Fibroblast of peridontal ligament (primary cell): ENCODE data around the gene LAMC3.

Experiments
- DNase-seq: peaks from one replicate; pipeline ENCODE4 v3.0.0-alpha.2; 2010; ENCODE audit errors: extremely low read depth

LAMC3 gene

DNA sequence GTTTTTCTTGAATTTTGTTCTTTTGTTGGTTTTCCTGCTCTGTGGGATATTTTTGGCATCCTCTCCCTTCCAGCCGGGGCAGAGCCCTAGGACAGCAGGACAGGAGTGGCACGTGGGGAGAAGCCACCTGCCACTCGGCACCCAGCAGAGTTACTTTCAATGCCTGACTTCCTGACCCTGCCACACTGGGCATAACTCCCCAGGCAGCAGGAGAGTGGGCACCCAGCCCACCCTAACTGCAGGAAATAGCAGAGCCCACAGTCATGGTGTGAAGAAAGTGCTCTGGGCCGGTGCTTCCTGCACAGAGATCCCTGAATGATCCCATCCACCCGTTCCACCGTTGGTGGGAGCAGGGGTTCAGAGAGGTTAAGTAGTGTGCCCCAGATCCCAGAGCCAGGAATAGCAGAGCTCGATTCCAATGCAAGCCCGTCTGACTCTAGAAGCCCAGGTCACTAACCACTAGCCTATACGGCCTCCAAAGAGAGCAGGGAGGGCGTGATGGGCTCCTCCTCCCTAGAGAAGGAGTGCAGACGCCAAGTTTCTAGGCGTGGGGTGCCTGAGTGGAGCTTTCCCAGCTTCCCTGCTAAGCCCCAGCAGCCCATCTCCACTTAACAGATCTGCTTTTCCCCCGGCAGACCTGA lies 108.3 kb downstream of the LAMC3 start:
- DNase-seq = no peak

DNA sequence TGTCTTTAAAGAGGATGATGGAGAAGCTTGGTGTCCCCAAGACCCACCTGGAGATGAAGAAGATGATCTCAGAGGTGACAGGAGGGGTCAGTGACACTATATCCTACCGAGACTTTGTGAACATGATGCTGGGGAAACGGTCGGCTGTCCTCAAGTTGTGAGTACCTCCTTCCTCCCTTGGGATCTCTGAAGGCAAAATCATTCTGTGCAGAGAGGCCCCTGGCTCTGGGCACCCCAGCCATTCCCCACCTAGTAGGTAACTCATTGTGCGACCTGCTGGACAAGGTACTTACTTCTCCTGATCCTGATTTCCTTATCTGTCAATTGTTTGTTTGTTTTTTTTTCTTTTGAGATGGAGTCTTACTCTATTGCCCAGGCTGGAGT lies 108.8 kb downstream of the LAMC3 start:
- no peak for DNase-seq

DNA sequence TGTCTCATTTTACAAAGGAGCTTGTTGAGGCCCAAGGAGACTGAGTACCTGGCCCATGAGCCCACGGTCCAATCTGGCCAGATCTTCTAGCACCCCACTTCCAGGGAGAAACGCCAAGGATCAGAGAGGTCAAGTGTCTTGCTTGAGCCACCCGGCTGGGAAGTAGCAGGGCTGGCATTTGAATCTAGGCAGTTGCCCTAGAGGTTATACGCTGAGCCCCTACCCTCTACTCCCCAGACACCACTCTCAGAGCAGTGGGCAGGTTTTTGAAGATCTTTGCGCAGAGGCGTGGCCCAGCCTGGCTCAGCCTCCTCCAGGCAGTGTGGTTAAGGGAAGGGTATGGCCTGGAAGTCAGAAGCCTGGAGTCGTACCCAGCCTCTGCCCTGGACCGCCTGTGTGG lies 110.6 kb downstream of the LAMC3 start:
- no peak for DNase-seq

DNA sequence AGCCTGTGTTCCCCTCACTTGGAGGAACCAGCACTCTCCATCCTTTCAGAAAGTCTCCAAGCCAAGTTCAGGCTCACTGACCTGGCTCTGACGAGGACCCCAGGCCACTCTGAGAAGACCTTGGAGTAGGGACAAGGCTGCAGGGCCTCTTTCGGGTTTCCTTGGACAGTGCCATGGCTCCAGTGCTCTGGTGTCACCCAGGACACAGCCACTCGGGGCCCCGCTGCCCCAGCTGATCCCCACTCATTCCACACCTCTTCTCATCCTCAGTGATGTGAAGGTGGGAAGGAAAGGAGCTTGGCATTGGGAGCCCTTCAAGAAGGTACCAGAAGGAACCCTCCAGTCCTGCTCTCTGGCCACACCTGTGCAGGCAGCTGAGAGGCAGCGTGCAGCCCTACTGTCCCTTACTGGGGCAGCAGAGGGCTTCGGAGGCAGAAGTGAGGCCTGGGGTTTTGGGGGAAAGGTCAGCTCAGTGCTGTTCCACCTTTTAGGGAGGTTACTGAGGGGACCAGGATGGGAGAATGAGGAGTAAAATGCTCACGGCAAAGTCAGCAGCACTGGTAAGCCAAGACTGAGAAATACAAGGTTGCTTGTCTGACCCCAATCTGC lies 111.8 kb downstream of the LAMC3 start:
- no peak for DNase-seq

DNA sequence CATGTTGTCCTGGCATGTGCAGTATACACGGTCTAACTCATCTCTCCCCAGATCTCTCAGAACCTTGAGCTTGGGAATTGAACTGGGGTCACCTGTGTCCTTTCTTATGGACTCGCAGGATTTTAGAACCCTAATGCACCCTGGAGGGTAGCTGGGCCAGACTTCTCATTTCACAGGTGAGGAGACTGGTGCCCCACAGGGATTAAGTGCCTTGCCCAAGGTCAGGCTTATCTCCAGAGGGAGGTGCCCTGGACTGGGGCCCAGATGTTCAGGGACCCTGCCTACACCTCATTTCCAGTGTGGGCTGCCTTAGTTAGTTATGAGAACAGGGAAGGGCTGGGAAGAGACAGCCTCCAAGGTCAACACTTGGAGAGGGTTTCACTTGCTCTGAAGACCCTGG lies 112.4 kb downstream of the LAMC3 start:
- DNase-seq = no peak

DNA sequence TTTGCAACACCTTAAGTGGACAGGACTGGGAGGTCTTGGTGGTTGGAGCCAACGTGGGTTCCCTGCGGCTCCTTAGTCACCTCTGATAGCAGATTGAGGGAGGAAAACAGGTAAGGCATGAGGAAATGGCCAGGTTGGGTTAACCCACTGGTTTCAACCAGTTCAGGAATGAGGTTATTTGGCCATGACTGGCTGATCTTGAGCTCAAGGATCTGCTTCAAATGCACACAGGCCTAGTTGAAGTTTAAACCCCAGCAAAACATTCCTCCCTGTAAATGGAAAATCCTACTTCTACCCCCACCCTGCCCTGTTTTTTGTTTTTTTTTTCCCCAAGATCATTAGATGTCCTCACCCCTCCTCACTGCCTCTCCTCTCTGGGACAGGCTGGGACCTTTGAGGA lies 113.2 kb downstream of the LAMC3 start:
- DNase-seq = no peak

DNA sequence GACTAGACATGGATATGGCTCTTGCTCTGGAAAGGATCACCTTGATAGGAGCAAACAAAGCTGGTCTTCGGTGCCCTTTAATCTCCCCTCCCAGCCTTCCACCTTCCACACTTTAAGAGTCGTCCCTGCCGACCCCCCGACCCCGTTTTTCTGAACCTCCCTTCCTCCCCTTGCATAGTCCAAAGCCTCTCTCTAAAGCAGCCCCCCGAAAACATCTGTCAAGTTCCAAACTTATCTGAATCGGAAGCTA lies 116.0 kb downstream of the LAMC3 start:
- DNase-seq = no peak

DNA sequence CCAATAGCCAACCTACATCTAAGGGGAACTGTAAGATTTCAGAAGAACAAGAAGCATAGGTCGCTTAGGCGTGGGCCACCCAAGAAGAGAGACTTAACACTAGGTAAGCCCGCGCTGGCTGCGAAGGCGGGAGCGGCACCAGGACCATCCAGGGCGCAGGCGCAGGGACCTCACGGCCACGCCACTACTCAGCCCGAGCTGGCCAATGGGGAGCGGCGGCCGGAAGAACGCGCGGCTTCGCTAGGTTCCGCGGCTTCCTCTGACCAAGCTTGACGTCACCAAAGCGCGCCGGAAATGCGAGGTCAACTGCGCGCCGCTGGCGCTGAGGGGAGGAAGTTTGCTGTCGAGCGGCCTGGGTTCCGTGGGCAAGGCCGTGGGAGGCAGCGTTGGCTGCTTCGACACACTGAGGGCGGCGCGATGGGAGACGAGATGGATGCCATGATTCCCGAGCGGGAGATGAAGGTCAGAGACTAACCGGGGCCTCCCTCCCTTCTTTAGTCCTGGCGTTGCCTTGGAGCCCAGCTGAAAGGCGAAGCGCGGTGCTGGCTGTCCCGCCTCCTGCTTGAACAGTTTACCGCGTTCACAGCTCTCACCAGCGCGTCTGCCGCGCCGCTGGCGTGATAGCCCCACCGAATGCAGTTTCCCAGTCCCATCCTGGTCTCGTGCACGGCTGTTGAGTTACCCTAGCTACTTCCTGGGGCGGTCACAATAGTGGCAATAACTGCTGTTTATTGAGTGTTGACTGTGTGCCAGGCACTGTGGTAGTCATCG lies 116.5 kb downstream of the LAMC3 start, which contains the start of gene NUP214:
TSS of gene NUP214 (plus strand) at position 299 of the 771 bp plus-strand sequence. CDS start at position 418, 119 bp downstream.
- DNase-seq = peak; percentile 97

DNA sequence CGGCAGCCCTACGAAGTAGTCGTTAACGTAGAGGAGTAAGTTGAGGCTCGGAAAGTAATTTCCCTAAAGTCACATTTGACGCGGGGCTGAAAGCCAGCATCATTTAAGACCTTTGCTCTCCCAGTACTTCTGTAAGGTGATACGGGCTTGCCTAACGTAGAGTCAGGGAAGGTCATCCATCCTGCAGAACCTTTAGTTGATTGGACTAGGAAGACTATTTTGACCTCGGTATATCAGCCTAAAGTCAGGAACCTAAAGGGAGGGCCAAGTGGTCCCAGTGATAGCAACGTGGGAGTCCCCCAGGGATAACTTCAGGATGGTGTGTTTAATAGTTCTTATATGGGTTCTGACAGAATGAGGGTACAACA lies 117.1 kb downstream of the LAMC3 start:
- DNase-seq = no peak

DNA sequence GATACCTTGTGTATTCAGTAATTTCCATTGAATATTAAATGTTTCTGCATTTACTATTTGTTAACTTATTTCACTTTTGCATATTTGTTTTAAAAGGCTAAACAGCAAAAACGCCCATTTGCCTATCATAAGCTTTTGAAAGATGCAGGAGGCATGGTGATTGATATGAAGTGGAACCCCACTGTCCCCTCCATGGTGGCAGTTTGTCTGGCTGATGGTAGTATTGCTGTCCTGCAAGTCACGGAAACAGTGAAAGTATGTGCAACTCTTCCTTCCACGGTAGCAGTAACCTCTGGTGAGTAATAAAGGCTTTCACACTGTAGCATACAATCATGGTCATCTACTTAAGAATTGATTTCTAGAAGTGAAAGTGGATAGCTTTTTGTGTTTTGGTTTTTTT lies 120.2 kb downstream of the LAMC3 start:
- no peak for DNase-seq

DNA sequence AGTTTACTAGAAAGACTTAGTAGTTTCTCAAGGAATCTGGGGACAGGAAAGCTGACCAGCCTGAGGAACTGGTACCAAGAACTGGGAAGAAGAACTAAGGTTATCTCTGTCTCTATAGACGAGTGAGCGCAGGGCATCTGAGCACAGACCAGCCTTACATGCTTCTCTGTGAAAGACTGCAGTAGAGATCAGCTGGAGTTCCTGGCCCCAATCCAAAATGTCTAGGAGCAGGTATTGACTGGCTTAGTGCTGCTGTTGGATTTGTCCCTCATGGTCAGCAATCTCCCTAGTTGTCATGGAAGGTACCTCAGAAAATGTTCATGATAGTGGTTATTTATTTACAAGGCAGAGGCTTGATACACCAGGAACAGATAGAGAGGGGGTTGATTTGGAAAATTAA lies 129.7 kb downstream of the LAMC3 start:
- DNase-seq = no peak

DNA sequence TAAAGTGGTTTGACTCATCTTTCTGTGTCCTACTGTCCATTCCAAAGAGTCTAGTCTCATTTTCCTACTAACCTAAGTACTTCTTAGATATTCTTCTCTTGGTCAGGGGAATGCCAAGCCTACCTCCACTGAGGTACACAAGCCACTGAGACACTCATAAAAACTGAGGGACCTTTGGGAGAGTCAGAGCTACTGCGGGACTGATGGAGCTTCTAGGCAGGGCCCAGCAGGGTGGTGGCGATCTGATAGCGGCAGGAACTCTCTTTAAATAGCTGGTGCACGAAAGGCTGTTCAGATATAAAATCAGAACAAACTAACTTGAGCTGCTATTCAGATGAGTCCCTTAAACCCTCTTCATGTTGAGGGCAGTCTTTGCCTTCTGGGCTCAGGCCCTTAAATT lies 131.1 kb downstream of the LAMC3 start:
- no peak for DNase-seq

DNA sequence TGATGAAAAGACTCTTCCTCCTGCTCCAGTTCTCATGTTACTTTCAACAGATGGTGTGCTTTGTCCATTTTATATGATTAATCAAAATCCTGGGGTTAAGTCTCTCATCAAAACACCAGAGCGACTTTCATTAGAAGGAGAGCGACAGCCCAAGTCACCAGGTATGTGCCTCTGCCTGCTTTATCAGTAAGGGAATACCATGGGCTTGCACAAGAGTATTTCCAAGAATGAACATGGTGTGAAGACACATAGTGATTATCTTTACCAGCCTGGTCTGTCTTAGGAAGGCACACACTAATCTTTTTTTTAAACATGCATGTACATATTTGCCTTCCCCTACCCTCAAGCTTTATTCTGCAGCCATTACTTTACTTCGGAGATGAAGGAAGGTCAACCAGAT lies 131.6 kb downstream of the LAMC3 start:
- DNase-seq = no peak

DNA sequence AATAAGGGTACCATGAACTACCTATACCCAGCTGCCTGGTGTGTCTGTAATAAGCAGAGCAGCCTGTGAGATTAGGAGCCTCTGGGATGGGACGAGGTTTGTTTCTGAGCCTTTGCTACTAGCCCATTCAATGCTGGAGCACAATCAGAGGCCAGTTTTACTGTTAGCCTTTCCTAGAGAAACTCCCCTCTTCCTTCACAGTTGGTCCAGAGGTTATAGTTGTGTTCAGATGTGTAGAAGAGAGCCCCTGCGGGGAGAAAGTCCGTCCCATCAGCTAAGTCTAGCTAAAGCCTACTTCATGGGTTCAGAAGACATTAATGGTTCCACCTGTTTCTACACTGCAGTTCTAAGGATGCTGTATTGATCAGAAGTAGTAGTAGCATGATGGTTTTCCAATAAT lies 133.2 kb downstream of the LAMC3 start:
- DNase-seq = no peak
